Epithelial cell of esophagus (primary cell): ENCODE measurements around the gene CITED4.
A peak's percentile ranks its signal among the peaks of the same experiment; 100 is the strongest.

Experiments
- DNase-seq: peaks from one replicate; pipeline ENCODE4 v3.0.0; 2010; ENCODE audit warnings: low read depth
- H3K4me3 ChIP-seq: 2 replicates; pipeline ENCODE4 v1.5.1; 2011; ENCODE audit warnings: mild to moderate bottlenecking, low read length, control low read depth
- CTCF ChIP-seq: IDR thresholded peaks from 2 replicates; pipeline ENCODE4 v1.5.1; 2011; ENCODE audit warnings: low read depth, mild to moderate bottlenecking, low read length, control low read depth, inconsistent platforms; ENCODE audit not compliant: insufficient read depth; ENCODE audit errors: missing control alignments

CITED4 gene

DNA sequence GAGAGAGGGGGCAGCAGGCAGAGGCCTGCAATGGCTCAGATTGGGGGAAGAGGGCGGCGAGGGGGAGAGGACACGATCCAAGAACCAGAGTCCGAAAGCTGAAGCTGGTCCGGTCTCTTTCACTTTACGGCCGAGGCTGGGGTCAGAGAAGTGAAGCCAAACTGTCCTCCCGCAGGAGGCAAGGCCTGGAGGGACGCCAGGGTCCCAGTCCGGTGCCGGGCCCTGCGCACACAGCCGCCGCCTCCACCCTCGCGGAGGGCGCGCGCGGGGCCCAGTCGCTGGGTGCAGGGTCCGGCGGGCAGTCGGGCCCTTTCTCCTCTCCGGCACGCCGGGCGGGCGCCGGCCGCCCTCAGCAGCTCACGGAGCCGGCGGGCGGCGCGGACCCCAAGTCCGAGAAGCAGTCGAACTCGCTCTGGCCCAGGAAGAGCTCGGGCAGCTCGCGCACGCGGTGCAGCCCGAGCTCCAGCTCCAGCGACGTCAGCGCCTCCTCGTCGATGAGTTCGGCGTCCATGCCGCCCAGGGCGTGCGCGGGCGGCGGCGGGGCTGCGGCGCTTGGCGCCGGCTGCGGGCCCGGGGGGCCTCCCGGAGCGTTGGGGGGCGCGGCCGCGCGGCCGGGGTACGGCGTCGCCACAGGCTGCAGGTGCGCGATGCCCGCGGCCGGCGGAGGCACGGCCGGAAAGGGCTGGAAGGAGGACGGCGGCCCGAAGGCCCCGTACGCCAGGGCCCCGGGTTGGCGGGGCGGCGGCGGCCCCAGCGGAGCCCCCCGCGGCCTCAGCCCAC lies 749 bp downstream of the CITED4 start:
- H3K4me3 ChIP-seq: peak overlapping the region; percentile 55
- DNase-seq: peak; percentile 68
- TF ChIP-seq CTCF: no peak

- DNase-seq: no peak
- no peak for TF ChIP-seq CTCF
- peak overlapping the region; percentile 55 for H3K4me3 ChIP-seq
Observed at GRCh38 chr1:40860706-40861223, 1.4 kb downstream of the CITED4 start.

DNA sequence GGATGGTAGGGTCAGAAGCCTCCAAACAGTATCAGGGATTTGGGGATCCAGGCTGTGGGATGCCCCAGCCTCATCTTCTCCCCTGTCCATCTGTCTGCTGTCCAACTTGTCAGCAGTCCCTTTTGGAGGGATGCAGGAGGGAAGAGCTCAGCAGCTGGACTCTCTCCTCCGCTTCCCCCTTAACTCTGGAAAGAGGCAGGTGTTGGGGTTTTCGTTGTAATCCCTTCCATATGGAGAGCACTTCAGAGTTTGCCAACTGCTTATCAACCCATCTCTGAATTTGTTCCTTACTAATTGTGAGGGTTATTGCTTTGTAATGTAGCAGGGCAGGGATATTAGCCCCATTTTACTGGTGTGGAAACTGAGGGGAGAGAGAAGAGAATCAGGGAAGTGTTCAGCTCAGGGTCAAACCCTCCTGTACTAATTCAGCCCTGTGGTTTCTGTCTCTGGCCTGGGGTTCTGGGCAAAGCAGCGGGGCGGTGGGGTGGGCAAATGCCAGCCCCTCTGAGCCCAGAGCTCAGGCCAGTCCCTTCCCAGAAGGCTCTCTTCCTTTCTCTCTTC lies 3.2 kb downstream of the CITED4 start:
- H3K4me3 ChIP-seq: no peak overlapping the region
- no peak for TF ChIP-seq CTCF
- DNase-seq: no peak

GRCh38 chr1:40857737-40858136 lies 4.4 kb downstream of the CITED4 start:
- H3K4me3 ChIP-seq: no peak overlapping the region
- DNase-seq: peak; percentile 36
- TF ChIP-seq CTCF: no peak

- H3K4me3 ChIP-seq: no peak overlapping the region
- TF ChIP-seq CTCF: no peak
- DNase-seq: no peak
Observed at GRCh38 chr1:40856656-40857302, 5.4 kb downstream of the CITED4 start.

- no peak overlapping the region for H3K4me3 ChIP-seq
- no peak for TF ChIP-seq CTCF
- no peak for DNase-seq
Observed at GRCh38 chr1:40856116-40856515, 6.0 kb downstream of the CITED4 start.
